ENCODE results near the gene PTPRN2. TPM values are rescaled to one million over a fixed set of nuclear protein-coding genes. Genes with fewer than 3 reads are reported as not detected.

PTPRN2 gene
- total RNA-seq, 1 experiment from 2014 or later = 1.1 TPM

DNA sequence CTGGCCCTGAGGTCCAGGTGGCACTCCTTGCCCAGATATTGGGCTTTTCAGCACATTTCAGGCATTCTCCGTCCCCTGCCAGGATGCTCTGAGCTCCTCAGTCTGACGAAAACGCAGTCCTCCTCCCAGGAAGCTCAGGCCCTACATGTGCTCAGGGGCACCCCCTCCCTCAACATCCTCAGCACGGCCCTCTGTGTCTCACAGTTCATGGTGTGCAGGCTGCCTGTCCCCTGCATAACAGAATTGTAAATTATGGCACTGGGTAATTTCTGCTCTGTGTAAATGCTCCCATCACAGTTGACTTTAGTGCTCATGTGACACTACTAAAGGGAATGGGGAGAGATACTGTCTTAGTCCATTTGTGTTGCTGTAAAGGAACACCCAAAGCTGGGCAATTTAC, 687.1 kb downstream of the PTPRN2 start:
- Histone ChIP-seq H3K4me1 (ENCODE audit: control insufficient read depth, insufficient read depth, low read length) (no peaks in the 10 kb centered on the region), H3K27me3 (ENCODE audit: control insufficient read depth, insufficient read depth, low read length) (no peaks in the 10 kb centered on the region; the same call in 1 of the 2 replicates), H3K4me3 (ENCODE audit: low read depth in 2 of 2, low read length in 2 of 2) (no peak overlapping the region), H3K9me3 (ENCODE audit: control insufficient read depth, insufficient read depth, low read depth, low read length) (no peaks in the 10 kb centered on the region), H3K27ac (ENCODE audit: low read length) (no peak overlapping the region), H3K36me3 (ENCODE audit: control insufficient read depth, insufficient read depth, low read length) (no peaks in the 10 kb centered on the region)
- DNase-seq (ENCODE audit: low read depth, low spot score) (no peak), ATAC-seq (no peak)
- ChIA-PET CTCF (interaction anchor here (0.5 kb wide), 1 partner anchor 64 kb away, joined by 3 read pairs; no protein-coding TSS in a partner anchor), POLR2A (no interaction called here)
- TF ChIP-seq, protein P1, sequence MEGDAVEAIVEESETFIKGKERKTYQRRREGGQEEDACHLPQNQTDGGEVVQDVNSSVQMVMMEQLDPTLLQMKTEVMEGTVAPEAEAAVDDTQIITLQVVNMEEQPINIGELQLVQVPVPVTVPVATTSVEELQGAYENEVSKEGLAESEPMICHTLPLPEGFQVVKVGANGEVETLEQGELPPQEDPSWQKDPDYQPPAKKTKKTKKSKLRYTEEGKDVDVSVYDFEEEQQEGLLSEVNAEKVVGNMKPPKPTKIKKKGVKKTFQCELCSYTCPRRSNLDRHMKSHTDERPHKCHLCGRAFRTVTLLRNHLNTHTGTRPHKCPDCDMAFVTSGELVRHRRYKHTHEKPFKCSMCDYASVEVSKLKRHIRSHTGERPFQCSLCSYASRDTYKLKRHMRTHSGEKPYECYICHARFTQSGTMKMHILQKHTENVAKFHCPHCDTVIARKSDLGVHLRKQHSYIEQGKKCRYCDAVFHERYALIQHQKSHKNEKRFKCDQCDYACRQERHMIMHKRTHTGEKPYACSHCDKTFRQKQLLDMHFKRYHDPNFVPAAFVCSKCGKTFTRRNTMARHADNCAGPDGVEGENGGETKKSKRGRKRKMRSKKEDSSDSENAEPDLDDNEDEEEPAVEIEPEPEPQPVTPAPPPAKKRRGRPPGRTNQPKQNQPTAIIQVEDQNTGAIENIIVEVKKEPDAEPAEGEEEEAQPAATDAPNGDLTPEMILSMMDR (IDR thresholded peaks at IDR 0.05) = no peak
- TF ChIP-seq POLR2AphosphoS5 (IDR thresholded peaks at IDR 0.05; ENCODE audit: low read depth, low read length) = no peak
- TF ChIP-seq SIN3A (IDR thresholded peaks at IDR 0.05; ENCODE audit: borderline replicate concordance, insufficient read depth, low read depth, low read length) = no peak
- TF ChIP-seq, protein P2, sequence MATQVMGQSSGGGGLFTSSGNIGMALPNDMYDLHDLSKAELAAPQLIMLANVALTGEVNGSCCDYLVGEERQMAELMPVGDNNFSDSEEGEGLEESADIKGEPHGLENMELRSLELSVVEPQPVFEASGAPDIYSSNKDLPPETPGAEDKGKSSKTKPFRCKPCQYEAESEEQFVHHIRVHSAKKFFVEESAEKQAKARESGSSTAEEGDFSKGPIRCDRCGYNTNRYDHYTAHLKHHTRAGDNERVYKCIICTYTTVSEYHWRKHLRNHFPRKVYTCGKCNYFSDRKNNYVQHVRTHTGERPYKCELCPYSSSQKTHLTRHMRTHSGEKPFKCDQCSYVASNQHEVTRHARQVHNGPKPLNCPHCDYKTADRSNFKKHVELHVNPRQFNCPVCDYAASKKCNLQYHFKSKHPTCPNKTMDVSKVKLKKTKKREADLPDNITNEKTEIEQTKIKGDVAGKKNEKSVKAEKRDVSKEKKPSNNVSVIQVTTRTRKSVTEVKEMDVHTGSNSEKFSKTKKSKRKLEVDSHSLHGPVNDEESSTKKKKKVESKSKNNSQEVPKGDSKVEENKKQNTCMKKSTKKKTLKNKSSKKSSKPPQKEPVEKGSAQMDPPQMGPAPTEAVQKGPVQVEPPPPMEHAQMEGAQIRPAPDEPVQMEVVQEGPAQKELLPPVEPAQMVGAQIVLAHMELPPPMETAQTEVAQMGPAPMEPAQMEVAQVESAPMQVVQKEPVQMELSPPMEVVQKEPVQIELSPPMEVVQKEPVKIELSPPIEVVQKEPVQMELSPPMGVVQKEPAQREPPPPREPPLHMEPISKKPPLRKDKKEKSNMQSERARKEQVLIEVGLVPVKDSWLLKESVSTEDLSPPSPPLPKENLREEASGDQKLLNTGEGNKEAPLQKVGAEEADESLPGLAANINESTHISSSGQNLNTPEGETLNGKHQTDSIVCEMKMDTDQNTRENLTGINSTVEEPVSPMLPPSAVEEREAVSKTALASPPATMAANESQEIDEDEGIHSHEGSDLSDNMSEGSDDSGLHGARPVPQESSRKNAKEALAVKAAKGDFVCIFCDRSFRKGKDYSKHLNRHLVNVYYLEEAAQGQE (IDR thresholded peaks at IDR 0.05; ENCODE audit: insufficient read depth in 1 of 2, low read depth in 2 of 2, low read length in 1 of 2) = no peak
- TF ChIP-seq TCF7L2 (IDR thresholded peaks at IDR 0.05; ENCODE audit: low read depth, low read length) = no peak
- in situ Hi-C loops (cut with HindIII; ENCODE audit: low pct_unique_long_range_greater_than_20kb, low sequenced_read_pairs) (no loop called here), intact Hi-C loops (cut with micrococcal nuclease; ENCODE audit: unreplicated experiment) (no loop called here)
- BruUV-seq (replicated peaks) = no TSS peak

DNA sequence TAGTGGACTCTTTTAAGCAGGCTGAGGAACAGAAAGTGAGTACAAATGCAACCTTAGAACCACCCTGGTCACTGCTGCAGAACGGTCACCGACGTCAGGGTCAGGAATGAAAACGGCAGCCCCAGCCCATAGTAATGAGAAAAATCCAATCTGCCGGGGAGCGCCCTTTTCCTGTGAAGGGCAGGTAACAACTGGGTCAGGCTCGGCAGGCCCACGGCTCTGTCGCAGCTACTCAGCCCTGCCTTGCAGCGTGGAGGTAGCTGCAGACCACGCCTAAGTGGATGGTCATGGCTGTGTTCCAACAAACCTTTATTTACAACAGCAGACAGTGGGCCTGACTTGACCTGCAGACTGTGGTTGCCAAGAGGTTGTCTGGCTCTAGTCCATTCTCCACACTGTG, 687.6 kb downstream of the PTPRN2 start:
- in situ Hi-C loops (cut with HindIII; ENCODE audit: low pct_unique_long_range_greater_than_20kb, low sequenced_read_pairs) = no loop called here
- Histone ChIP-seq H3K4me3 (ENCODE audit: low read depth in 2 of 2, low read length in 2 of 2) (no peak overlapping the region), H3K9me3 (ENCODE audit: control insufficient read depth, insufficient read depth, low read depth, low read length) (no peaks in the 10 kb centered on the region), H3K4me1 (ENCODE audit: control insufficient read depth, insufficient read depth, low read length) (no peaks in the 10 kb centered on the region), H3K27ac (ENCODE audit: low read length) (no peak overlapping the region), H3K36me3 (ENCODE audit: control insufficient read depth, insufficient read depth, low read length) (no peaks in the 10 kb centered on the region), H3K27me3 (ENCODE audit: control insufficient read depth, insufficient read depth, low read length) (peaks cover 3% of the 10 kb centered on the region; the same call in 1 of the 2 replicates)
- no TSS peak for BruUV-seq (replicated peaks)
- DNase-seq (ENCODE audit: low read depth, low spot score) (no peak), ATAC-seq (no peak)
- TF ChIP-seq, protein P1 (IDR thresholded peaks at IDR 0.05) = no peak
- TF ChIP-seq, protein P2 (IDR thresholded peaks at IDR 0.05; ENCODE audit: insufficient read depth in 1 of 2, low read depth in 2 of 2, low read length in 1 of 2) = no peak
- TF ChIP-seq TCF7L2 (IDR thresholded peaks at IDR 0.05; ENCODE audit: low read depth, low read length) (no peak), SIN3A (IDR thresholded peaks at IDR 0.05; ENCODE audit: borderline replicate concordance, insufficient read depth, low read depth, low read length) (no peak), POLR2AphosphoS5 (IDR thresholded peaks at IDR 0.05; ENCODE audit: low read depth, low read length) (no peak)
- CTCF ChIA-PET = no interaction called here
- intact Hi-C loops (cut with micrococcal nuclease; ENCODE audit: unreplicated experiment) = no loop called here
- POLR2A ChIA-PET = no interaction called here
